H1 (cell line): ENCODE results near the gene POLA1. TPM values are rescaled to one million over a fixed set of nuclear protein-coding genes. Genes with fewer than 3 reads are reported as not detected.

Source experiments
- JUN ChIP-seq: IDR thresholded peaks from 2 replicates; pipeline ENCODE4 v1.6.1; 2011; ENCODE audit warnings: low read depth, mild to moderate bottlenecking, improper control_type of control experiment, low read length
- SUZ12 ChIP-seq: fragments of 200-600 bp; sonication (generic); IDR thresholded peaks from 2 replicates; pipeline ENCODE4 v1.6.1; 2012; ENCODE audit warnings: mild to moderate bottlenecking, inconsistent platforms, low read length, moderate library complexity, mixed read lengths
- YY1 ChIP-seq: IDR thresholded peaks from 2 replicates; pipeline ENCODE4 v1.6.1; 2011; ENCODE audit warnings: low read depth, mild to moderate bottlenecking, low read length
- polyA plus RNA-seq, 7 experiments: library from polyadenylated mRNA; depleted of rRNA in 3 of 7; stranded (reverse) in 5 of 7; unstranded in 2 of 7; fragments of >200 nt in 5 of 7; fragments of 200-250 nt in 2 of 7; gene quantifications; 1 replicate in 5 of 7; 2 replicates in 1 of 7; 4 replicates in 1 of 7; pipeline versions ENCODE4 v1.2.1 to v1.2.3, GENCODE V29; 2011 to 2013; ENCODE audit warnings: missing spikeins in 2 of 7, mixed read lengths in 2 of 7
- total RNA-seq: library from RNA; stranded (reverse); fragmentation: NEBNext Ultra II Directional; extraction: Animal tissue kit (Norgen Biotek cat#: 25700); gene quantifications from 2 replicates; pipeline ENCODE4 v1.2.1, GENCODE V29; 2021

POLA1 gene
- total and polyA plus RNA-seq, 2 of the 8 experiments (the other 6 are each of a cell fraction or from before 2014, with no cell fraction given): 5.6 to 34.9 TPM

DNA sequence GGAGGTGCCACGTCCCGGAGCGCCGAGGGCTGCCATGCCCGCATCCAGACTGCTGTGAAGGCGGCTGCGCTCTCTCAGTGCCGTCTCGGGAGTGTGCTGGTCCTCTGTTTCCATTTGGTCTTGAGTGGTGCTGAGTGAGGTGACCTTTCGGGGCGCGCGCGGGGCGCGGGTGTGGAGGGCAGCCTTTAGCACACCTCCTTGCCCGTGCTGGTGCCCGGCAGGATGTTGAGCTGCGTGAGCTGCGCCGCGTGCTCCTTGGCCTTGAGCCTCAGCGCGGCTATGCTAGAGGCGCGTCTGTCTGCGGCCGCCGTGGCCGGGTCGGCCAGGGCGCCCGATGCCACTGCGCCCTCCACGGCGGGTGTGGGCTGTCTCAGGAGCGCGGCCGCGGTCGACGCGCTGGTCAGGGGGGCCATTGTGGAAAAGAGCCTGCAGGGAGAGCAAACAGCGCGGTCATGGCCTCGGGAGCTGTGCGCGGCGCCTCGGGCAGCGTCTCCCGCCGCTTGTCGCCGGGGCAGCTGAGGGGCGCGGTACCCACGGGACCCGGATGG is 310.8 kb downstream of the POLA1 start (continued):
- TF ChIP-seq SUZ12: peak; percentile 93
- no peak for TF ChIP-seq YY1
- TF ChIP-seq JUN: no peak
